Ureter (tissue), 1 donor: ENCODE data around the gene SLC39A2. TPM values are rescaled to one million over a fixed set of nuclear protein-coding genes. Genes with fewer than 3 reads are reported as not detected.
"Not testable (repeated sequence)": the region's sequence is repeated elsewhere in the genome, so short reads cannot be mapped to it uniquely, and the experiment has no call there.

Experiments used
- DNase-seq: peaks from one replicate; pipeline ENCODE4 v3.0.0-alpha.2; 2020; ENCODE audit warnings: low spot score
- total RNA-seq: library from RNA; stranded (reverse); gene quantifications from one replicate; pipeline ENCODE4 v1.2.4, GENCODE V29; 2023
- donor health status: DM: yes; HTN: yes; CAD: no.

SLC39A2 gene
- total RNA-seq, 1 donor from 2014 or later: 0.83 TPM

DNA sequence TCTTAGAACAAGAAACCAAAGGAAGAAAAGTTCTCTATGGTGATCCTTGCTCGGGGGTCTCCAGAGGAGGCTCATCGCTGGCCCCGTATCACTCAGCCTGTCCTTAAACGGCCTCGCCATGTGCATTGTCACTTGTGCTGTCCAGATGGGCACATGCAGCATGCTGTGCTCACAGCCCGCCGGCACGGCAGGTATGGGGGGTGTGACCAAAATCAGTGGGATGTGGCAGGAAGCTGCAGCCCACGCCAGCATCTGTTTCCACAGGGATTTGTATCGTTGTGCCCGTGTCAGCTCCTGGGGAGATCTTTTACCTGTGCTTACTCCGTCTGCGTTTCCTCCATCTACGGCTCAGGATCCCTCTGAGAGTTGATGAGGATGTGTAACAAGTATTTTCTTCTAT, 2.6 kb upstream of the SLC39A2 start:
- no peak for DNase-seq

DNA sequence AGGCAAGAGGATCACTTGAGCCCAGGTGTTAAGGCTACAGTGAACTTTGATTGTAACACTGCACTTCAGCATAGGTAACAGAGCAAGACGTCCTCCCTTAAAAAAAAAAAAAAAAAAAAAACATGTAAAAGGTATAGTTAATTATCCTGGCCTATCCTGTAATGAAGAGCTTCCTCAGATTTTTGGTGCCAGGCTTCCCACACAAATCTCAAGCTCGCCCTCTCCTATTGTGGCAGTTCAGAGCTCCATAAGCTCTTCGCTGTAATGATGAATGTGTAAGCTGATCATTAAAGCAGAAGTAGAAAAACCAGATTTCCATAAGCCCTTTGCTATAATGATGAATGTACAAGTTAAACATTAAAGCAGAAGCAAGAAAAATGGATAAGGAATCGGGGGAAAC, 2.0 kb upstream of the SLC39A2 start:
- DNase-seq: no peak

DNA sequence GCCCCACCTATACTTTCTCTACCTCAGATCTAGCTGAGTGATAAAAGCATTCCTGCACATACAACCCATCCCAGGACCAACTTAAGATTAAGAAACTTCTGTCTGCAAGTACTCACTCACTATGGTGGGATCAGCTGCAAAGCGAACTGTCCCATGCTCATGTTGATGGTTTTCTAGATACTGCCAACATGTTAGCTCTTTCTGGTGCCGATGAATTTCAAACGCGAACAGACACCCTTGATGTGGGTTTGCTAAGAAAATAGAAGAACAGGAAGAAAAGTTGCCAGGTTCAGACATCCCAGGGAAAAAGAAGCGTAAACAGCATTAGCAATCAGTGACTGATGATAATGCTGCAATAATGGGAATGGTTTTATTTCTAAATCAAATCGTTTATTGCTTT, 1.5 kb upstream of the SLC39A2 start:
- no peak for DNase-seq

DNA sequence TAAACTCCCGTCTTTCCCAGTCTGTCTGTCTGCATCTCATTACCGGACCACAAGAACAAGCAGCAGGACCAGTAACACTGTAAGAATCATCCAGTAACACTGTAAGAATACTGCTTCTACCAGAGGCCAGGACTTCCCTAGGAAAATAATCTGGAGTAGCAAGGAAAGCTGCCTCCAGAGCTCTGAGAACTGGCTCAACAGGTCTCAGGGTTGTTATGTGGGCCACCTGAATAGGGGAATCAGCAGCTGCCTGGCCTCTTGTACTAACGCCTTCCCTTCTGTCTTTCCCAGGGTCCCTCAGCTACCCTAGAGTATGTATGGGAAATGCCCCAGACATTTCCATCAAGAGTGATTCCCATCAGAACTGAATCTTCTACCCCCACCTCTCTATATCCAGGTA, 954 bp upstream of the SLC39A2 start:
- DNase-seq: no peak

DNA sequence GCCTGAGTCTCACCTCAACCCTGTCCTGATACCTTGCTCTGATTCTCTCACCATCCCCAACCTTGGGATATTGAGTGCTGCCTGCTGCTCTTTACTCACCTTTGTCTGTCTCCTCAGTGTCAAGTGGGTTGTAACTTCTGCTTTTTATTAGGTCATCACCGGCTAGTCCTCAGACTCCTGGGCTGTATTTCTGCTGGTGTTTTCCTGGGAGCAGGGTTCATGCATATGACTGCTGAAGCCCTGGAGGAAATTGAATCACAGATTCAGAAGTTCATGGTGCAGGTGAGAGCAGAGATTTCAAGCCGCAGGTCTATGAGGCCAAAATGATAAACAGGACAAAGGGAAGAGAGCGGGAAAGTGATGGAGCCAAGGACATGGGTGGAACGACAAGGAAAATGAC, 498 bp downstream of the SLC39A2 start:
- DNase-seq: no peak

DNA sequence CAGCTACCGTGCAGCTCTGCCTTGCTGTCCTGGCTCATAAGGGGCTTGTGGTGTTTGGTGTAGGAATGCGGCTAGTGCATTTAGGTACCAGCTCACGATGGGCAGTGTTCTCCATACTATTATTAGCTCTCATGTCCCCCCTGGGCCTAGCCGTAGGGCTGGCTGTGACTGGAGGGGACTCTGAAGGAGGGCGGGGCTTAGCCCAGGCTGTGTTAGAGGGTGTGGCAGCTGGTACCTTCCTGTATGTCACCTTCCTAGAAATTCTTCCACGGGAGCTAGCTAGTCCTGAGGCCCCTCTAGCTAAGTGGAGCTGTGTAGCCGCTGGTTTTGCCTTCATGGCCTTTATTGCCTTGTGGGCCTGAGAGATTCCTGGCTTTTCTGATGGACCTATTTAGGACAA, 2.1 kb downstream of the SLC39A2 start:
- no peak for DNase-seq

DNA sequence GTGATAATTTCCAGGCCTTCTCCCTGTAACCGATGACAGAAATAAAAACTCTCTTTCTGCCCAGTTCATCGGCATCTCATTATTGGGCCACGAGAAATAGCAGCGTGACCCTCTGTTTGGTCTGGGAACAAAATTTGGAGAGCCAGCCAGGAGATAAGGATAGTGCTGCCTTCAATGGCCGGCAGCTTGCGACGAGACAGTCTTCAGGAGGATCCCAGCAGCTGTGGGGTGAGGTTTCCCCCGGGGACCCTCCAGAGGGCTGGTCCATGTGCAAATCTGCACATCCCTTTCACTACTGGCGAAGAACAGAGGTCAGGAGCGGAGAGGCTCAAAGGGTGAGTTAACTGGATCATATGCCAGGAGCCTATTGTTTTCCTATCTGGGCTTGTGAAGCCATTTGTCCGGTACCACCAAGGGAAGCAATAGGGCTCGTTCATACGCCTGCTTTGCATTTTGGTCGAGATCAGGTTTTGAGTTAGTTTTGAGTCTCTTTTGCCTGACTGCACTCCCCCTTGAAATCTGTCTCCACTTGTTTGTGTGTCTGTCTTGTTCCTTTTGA, 4.8 kb downstream of the SLC39A2 start:
- no peak for DNase-seq

DNA sequence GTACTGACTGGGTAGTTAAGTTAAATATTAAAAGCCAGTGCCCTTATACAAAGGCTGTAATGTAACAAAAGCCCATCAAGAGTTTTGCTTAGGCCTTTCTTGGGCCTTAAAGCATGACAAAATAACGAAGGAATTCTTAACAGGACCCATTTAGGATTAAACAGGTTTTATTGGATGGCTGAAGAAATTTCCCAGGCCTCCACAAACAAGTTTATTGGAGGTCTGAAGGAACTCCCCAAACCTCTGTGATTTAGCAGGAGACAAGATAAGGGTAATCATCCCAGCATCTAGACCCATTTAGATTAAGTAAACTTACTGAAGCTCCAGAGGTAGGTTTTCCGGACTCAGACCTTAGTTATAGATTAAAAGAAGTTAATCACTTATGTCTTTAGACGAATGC, 10.6 kb downstream of the SLC39A2 start:
- DNase-seq: not testable (repeated sequence)

DNA sequence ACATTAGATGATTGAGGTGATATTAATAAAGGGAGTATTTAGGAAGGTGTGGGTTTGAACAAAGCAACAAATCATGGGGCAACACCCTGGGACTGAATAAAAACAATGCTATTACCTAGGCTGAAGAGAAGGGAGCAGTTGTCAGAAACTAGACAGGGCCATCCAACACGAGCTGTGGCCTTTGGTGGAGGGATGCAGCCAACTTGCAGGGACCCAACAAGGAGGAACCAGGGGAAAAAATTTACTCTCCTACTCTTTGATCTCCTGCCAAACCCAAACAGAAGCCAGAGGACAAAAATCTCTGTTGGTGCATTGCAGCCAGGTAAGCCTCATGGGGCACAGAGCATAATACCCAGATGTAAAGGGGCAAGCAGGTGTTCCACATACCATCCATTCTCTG, 12.0 kb downstream of the SLC39A2 start:
- no peak for DNase-seq

DNA sequence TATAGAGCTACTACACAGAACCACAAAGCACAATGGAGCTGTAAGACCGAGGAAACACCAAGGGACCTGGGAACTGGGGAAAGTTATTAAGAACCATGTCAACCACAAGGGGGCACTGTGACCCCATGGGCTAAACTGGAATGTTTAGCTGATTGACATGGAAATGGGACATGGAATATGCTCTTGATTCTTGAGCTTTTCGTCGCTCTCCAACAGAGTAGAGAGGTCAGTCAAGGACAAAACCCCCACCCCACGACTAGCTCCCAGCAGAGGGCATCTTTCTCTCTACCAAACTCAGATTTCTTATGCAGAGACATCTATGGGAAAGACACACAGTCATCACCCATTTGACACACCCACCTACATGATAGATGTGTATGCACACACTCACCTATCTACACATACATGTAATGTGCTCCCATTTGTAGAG, 15.7 kb downstream of the SLC39A2 start:
- DNase-seq: peak; percentile 85

DNA sequence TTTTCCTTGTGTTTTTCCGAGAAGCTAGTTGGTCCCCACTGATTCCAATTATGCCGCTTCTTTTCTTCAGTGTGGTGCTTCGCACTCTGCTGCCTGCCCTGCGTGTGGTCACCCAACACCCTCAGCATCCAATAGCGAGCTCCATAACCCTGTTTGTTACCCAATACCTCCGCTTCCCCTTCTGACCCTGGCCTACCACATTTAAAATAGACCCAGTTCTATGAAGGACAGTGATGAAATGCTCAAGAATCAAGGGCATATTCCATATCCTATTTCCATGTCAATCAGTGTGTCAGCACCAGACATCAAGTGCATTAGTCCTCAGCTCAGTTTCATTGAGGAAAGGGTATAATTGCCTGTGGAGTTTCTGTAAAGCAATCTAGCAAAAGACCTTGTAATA, 16.2 kb downstream of the SLC39A2 start:
- no peak for DNase-seq

DNA sequence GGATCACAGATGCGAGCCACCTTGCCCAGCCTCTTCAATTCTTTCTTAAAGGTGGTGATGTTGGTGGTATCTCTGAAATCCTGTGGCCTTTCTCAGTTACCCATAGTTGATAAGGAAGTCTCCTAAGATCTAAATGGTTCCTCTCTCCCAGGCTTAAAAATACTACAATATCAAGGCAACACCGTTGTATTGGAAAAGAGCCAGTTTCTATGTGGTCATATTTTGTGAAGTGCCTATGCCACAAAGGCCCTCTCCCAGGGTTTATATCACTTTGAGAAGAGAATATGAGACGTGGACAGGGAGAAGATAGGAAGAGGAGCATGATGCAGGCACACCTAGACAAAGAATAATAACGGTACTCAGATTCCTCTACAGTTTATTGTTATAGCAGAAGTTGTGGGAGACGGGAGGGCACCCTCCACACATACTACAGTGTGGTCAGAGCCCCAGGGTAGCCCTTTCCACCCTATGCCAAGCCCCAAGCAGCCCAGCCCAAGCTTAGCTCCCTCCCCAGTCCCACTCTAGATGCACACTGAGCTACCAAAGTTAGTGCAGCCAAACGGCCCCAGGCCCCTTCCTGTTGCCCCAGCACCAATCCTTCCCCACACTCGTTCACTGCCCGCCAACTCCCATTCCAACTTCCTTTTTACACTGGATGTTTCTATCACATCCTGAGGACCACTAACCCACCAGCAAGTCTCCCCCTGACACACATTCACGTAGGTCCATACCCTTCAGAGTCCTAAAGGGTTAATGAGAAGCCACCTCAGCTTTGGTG, 17.5 kb downstream of the SLC39A2 start:
- no peak for DNase-seq

DNA sequence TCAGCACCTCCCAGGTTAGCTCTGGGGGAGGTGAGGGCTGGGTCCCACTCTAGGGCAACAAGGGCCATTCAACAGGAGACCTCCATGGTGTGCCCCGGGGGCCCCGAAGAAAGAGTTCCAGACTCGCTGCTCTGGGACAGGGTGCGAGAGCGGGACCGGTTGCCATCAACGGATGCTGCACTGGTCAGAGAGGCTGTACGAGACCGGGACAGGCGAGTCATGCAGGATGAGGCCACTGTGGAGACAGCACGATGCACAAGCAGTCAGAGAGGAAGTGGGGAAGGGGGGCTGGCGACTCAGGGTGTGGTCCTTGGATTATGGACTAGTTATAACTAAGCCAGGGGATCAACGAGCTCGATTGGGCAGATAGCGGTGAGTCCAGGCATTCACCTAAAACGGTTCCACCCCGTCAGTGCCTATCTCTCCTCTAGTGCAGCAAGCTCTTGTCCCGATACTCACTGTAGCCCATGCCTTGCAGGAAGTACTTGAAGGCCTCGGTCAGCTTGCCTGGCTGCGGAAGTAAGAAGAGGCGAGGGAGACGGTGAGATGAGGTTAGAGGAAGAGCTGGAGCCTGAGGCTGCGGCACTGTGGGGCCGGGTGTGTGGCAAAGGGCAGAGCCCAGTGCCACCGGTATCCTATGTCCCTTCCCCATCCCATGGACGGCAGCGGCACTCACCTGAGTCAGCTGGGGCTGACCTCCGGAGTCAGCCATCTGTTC, 18.6 kb downstream of the SLC39A2 start:
- no peak for DNase-seq

DNA sequence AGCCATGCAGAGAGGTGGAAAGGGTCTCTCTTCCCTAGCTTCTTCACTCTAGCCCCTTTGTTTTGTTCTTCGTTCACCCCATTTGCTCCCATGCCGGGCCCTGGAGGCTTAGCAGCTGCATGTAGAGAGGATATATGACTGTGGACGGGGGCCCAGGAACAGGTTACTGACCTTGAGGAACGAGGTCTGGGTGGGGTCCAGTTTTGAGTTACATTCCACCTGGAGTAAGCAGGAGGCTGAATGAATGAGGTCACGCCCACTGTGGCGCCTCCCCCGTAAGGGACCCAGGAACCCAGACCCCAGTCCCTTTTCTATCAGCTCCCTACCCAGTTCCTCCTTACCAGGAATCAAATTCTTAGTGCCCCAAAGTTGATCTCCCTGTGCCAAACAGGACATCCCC, 19.2 kb downstream of the SLC39A2 start:
- DNase-seq: no peak

DNA sequence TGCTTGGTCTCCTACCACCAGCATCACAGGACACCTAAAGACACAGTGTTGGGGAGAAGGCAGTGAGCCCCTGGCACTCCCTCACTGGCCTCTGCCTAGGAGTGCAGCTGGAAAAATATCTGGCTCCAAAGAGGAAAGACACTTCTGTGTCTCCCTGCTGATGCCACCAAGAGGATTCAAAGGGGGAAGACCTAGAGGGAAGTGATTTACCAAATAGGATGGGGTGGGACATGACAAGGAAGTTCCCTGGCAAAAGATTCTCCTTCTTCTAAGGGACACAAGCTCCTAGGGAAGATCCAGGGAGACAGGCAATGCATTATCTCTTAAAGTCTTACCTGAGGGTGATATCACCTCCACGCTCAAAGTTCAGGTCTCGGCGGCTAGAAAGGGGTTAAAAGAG, 19.7 kb downstream of the SLC39A2 start:
- no peak for DNase-seq

DNA sequence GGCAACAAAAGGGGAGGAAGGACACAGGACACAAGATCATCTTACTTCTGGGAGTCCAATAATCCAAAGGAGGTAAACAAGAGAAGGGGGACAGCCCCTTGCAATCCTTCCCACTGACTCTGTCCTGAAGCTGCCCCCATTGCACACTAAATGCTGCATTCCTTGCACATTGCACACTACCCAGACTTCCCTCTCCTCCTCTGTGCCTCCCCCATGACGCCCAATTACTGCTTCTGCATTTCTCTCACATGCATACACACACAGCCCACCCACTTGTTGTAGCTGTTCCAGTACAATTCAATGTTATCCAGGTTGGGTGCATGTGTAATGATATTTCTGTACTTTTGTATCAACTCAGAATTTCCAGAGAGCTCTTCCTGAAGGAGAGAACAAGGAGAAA, 20.3 kb downstream of the SLC39A2 start:
- no peak for DNase-seq

DNA sequence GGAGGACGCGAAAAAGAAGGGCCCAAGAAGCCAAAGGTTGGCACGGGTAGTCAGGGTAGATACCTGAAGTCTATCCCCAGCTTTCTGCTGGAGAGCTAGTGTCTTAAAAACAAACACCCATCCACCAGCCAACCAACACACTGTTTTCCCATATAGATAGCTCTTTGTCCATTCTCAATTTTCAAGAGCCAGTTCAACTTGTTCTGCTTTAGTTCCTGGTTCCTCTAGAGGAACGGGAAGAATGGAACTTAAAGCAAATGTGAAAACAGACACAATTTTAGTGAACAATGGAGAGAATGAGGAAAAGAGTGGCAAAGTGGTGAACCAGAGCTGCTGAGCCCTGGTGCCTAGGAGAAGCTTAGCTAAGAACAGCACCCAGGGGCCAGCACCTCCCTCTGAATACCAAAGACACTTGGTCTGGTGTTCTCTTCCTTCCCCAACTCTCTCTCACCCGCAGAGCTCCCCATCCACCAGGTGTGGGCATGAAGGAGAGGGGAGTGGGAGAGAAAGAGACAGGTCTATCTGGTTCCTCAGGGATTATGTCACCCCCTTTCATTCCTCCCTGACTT, 22.0 kb downstream of the SLC39A2 start:
- no peak for DNase-seq

DNA sequence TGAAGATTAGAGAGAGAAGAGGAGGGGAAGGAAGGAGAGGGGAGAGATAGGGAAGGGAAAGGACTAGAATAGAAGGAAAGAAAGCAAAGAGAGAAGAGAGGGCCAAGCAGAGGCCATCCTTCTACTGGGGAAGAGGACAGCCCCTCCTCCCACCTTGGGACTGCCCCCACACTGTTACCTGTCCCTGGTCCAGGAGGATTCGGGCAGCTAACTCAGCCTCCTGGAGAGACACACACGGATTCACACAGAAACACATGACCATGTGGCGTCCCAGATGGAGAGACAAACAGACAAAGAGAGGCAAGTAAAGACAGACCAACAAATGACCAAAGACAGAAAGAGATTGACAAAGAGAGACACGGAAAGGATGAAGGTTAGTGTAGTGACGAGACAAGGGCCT, 23.6 kb downstream of the SLC39A2 start:
- no peak for DNase-seq

DNA sequence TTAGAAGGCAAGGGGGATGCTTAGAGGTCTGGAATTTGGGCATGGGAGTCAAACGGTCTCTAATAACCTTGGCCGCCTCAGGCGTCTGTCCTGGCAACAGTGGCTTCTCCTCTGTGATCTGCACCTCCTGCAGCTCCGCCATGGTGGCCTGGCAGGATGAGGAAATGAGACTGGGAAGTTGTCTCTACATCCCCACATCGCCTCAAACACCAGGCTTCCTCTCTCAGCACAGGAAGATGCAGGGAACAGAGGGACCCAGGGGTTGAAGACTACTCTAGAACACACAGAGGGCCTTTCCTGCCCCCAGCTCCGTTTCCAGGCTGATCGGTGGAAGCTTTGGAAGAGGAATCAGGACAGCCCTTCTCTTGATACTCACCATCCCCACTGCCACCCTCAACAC, 24.1 kb downstream of the SLC39A2 start:
- DNase-seq: no peak

DNA sequence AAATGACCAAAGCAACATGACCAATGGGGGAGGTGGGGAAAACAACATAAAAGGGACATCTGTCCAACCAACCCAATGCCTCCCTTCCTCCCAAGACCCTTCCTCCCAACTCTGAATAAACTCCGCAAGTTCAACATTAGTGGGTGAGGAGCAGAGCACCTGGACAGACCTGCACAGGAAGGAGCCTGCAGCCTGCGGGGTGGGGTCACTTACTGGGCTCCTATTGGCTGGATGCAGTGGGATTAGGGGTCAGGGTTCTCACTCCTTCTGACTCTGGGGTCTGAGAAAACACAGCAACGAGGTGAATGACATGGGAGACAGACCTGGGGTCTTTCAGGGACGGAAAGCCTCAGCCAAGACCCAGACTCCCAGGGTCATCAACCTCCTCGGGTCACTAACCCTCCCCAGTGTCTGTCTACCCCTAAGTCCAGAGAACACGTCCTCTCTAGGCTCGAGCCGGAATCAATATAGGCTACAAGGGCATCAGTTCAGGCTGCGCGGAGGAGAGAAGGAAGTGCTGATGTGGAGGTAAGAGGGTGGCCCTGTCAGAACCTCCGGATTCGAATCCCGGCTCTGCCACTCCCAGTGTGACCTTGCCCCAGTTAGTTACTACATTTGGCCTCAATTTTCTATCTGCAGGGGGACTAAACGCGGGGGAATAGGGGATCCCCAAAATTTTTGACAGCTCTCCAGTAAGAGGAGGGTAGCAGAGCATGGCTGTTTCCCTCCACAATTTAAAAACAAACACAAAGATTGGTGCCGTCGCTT, 24.9 kb downstream of the SLC39A2 start:
- DNase-seq: no peak

DNA sequence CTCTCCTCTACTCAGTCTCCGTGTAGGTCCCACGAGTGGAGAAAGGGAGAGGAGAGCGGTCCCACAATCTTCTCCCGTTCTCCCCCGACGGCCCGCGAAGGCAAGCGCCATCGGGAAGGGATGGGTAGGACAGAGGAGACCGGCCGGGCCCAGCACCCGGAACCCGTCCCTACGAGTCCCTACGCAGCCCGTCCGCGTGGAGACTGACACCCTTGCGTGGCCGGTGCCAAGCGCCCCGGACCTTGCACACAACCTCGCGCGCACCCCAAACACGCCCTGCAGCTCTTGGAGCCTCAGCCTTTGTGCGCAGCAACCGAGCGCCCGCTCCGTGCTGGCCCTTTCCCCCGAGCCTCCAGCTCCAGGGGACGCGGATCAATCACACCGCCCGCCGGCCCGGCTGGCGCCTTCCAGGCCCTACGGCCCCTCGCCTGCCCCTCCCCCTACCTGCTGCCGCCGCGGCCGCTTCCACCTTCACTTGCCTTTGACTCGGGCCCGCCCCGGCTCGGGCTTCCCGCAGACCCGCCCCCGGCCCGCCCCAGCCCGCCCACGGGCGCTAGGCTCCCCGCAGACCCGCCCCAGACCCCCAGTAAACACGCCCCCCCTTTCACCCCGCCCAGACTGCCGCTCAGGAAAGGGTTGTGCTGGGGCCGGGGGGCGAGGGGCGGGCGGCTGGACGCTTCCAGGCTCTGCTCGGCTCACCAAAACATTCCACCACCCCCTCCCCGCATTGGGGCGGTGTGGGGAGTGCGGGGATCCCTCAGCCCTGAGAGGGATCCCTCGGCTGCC, 25.7 kb downstream of the SLC39A2 start, which contains the start of gene NDRG2:
Gene NDRG2, minus strand, starts transcription at position 477 of the 786 bp plus-strand sequence. CDS start 1,746 bp downstream, outside the sequence.
- DNase-seq: peak; percentile 84
